Renal cortex interstitium (tissue), 11 donors: ENCODE measurements around the gene MACROD2. TPM values are rescaled to one million over a fixed set of nuclear protein-coding genes. Genes with fewer than 3 reads are reported as not detected.

Source experiments
- DNase-seq, 11 donors: peaks; one replicate each; pipeline ENCODE4 v3.0.0-alpha.2; 2013; ENCODE audit warnings: low read depth in 9 of 11, low spot score in 4 of 11; ENCODE audit errors: extremely low read depth in 1 of 11
- polyA plus RNA-seq, 3 donors: library from polyadenylated mRNA; unstranded; fragments of 120-200 nt; gene quantifications; one replicate each; pipeline ENCODE4 v1.2.1, GENCODE V29; 2013; ENCODE audit not compliant: insufficient read length in 3 of 3

MACROD2 gene
- polyA plus RNA-seq, 3 donors: 12.2 to 14.6 (median 14.0) TPM

GRCh38 chr20:15561707-15562404 is 1566.5 kb downstream of the MACROD2 start:
- no peak for DNase-seq

DNA sequence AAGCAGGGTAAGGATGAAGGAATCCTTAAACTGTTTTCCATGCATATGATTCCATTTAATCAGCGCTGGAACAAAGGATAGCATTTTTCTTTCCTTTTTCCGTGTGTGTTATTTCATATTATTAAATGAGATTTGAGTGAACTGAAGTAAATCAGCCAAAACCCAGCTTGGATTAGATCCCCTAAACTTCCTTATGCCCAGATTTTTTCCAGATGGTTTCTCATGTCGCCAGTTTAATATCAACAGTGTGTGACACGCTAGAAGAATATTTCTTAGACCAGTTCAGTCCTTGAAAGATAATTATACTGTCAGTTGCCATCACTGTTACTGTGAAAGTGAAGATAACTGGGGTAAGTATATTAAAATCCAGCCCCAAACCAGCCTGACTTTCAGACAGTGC is 1568.5 kb downstream of the MACROD2 start:
- DNase-seq: no peak

- DNase-seq: no peak
Measured at GRCh38 chr20:15564981-15565380, 1569.7 kb downstream of the MACROD2 start.

GRCh38 chr20:15565786-15566185 is 1570.5 kb downstream of the MACROD2 start:
- no peak for DNase-seq

DNA sequence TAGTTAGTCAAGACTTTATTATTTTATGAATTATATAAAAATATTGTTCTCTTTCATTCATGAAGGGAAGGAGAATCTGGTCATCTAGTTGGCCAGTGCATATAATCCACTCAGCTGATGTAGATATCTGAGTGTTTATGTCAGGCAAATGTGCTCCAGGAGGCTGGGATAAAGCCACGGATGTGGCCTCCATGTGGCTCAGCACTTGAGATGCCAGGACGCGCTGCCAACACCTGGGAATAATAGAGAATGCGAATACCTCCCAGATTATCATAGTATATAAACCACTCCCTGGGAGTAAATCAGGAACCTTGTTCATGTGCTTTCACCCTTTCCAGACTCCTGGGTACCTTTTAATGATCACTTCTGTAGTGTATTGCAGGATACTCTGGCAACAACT is 1571.9 kb downstream of the MACROD2 start:
- no peak for DNase-seq

DNA sequence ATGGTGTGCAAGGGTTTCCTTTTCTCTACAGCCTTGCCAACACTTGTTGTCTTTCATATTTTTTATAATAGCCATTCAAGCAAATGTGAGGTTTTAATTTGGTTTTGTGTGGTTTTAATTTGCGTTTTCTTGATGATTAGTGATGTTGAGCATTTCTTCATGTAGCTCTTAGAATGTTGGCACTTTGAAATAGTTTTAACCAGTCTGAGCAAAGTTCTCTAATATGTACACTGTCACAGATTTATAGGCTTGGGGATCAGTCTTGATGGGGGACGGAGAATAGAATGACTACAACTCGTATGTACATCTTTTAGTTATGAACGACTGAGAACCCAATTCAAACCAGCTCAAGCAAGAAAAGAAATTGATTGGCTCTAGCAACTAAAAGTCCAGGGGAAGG is 1574.8 kb downstream of the MACROD2 start:
- no peak for DNase-seq

DNA sequence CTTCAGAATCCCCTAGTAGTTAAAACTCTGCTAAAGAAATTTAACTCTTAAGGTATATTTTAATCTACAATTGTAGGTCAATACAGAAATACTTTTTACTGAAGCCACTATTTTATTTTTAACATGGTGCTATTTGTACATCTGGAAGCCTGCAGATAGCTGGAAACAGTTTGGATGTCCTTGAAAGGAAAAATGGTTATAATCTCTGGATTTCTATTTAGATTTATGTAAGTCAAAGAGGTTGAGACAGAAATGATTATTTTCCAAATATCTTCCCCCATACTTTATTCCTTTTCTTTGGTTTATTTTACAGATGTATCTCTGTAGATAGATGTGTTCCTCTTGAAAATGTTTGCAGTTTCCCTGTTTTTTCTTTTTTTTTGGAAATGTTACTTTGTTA is 1575.7 kb downstream of the MACROD2 start:
- no peak for DNase-seq

DNA sequence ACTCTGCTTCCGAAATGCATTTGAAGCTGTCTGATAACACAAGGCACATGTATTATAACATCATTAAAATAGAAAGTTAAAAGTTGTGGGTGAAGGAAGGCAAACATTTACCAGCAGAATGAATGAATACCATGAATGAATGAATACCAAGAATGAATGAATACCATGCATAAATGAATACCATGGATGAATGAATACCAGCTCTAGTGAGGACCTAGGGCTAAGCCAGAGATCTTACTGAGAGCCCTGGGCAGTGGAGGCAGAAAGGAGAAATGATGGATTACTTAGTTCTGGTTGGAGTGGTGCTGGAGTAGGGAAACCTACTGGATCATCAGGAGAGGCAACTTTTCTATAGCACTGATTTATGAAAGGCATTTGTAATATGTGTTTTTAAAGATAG is 1579.9 kb downstream of the MACROD2 start:
- no peak for DNase-seq

GRCh38 chr20:15576411-15576810 is 1581.1 kb downstream of the MACROD2 start:
- DNase-seq: no peak

GRCh38 chr20:15578113-15578512 is 1582.8 kb downstream of the MACROD2 start:
- no peak for DNase-seq

- no peak for DNase-seq
Measured at GRCh38 chr20:15579688-15580087, 1584.4 kb downstream of the MACROD2 start.

- DNase-seq: no peak
Measured at GRCh38 chr20:15582146-15582760, 1586.9 kb downstream of the MACROD2 start.

DNA sequence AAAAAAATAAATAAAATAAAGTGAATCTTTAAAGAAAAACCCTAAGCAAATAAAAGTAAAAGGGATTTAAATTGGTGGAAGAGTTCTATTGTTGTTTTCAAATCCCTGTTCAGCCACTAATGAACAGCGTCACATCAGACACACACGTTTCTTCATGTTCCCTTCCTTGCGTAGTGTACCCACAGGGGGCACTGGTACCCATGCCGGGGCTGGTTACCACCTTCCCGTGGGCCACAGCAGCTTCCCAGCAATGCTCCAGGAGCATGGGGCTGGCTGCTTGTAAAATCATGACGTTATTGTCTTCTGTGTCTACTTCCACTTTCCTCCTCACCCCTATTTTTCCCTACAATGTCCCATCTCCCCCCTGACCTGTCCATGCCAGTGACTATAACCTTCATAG is 1589.2 kb downstream of the MACROD2 start:
- DNase-seq: no peak

DNA sequence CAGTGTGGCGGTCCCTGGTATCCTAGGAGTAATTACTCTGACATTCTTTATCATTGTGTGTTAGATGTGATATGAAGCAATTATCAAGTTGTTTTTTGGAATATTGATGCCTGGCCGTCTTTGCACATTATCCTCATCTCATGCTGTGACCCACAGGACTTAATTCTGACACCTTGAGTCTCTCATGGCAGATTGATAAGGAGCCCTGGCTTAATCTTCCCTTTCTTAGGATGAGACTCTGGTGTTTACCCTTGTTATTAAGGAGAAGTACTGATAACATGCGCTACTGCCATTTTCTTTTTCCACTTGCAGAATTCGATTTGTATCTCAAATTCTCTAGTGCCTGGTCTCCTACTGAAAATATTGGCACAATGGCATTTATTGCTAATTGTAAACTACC is 1597.8 kb downstream of the MACROD2 start:
- DNase-seq: no peak

DNA sequence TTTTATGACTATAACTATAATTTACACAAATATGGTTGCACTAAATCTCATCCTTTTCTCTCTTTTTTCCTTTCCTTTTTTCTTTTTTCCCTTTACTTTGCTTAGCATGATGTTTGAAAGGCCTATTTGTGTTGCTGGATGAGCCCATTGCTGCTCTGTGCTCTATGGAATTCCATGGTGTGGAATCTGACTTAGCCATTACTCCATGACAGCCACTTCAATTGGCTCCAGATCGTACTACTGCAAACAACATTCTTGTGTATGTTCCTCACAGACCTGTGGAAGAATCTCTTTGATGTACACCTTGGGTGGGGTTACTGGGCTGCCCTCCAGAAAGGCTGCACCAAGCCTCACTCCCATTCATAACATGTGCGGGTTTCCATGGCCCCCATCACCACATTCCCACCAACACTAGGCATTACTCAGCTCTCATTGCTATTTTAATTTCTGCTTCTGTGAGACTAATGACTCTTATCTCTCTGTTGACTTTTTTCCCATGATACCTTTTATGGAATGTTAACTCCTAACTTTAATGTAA is 1598.9 kb downstream of the MACROD2 start:
- DNase-seq: no peak

- no peak for DNase-seq
Measured at GRCh38 chr20:15596220-15596890, 1601.0 kb downstream of the MACROD2 start.

GRCh38 chr20:15597306-15597705 is 1602.0 kb downstream of the MACROD2 start:
- no peak for DNase-seq

DNA sequence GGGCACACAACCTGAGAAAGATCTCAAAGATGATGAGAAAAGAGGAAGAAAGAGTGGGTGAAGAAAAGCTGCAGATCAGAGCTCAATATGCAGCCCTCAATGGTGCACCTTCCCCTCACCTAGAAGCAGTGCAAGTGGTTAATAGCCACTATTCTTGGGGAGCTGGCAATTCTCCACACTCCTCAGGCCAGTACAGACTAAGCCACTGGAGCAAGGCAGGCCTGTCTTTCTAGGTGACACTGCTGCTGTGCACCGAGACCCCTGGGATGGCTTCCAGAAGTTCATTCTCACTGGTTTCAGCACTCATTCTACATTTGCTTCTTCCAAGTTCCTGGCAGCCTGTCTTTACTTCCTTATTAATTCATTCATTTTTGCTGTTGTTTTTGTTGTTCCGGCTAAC is 1604.6 kb downstream of the MACROD2 start:
- no peak for DNase-seq

DNA sequence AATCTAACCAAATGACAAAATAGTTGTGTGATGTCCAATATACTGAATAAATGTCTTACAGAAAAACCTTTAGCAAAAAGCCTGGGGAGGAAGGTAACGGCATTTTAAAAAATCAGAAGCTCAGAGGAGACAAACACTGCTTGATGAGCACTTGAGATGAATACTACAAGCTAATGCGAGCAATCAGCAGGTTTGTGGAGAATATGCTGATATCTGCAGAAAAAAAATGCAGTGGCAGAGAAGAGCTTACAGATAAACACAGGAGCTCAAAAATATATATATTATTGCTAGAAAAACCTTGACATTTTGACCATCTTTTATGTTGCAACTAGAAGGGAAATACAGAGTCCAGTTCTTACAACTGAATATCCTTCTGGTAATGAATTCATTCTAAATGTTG is 1605.2 kb downstream of the MACROD2 start:
- DNase-seq: no peak

DNA sequence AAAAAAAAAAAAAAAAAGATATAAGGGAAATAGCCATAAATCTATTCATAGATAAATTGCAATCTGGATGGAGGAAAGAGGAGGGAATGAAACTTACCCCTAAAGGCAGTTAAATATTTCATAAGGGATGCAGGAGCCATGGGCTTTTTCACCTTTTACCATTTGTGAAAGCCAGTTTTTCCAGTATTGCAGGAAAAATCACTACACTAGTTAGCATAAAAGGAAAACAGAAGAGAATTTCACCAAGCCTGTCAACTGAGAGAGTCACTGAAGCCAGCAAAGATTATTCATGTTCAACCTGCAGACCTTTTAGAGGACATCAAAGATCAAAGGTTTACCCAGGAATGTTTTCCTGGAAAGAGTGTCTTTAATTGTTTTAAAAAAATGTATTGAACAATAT is 1608.2 kb downstream of the MACROD2 start:
- DNase-seq: peak in 7 of 11 donors; percentile 7 to 50 (median 23)
